OCI-LY3 (cell line): ENCODE results near the gene GPHN.

Source experiments
- CTCF ChIP-seq: fragments of 200-600, 300-600 bp; sonication (generic); IDR thresholded peaks from 2 replicates; pipeline ENCODE4 v1.5.1; 2014; ENCODE audit warnings: antibody characterized with exemption, low read length, low read depth
- EZH2phosphoT487 ChIP-seq: fragments of 200-600 bp; shearing (Covaris generic); IDR thresholded peaks from 2 replicates; pipeline ENCODE4 v1.6.1; 2018; ENCODE audit warnings: antibody characterized with exemption, mixed run types, low read depth

DNA sequence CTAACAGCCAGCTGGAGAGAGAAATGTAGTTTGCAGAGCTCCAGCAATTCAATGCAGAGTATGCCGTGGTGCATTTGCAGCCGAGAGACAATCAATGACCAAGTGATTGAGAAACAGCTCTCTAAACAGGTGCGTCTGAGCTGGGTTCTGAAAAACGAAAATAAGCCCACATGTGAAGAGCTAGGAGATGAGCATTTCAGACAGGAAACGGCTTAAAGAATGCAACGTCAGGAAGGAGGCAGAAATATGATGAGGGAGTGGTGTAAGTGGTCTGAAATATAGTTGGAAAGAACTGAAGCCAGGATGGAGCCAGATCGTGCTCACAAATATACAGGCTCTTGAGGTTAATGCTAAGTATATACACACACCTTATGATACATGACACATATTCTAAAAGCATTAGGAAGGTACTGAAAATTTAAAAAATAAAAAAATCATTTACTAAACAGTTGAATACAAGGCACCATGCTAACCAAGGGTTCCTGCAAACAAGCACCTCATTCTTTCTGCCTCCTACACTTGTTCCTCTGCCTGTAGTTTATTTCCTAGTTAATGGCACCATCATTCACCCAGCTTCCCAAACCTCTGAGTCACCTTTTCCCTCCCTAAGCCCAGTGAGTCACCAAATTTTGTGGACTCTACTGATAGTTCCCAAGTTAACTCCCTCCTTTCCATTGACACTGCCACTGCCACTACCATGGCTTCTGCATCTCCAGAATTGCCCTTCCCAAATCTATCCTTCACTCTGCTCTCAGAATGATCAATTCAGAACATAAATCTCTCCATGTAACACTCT, 679.0 kb downstream of the GPHN start:
- TF ChIP-seq CTCF (no peak), EZH2phosphoT487 (no peak)
